HS-5 (cell line): Measurements from ENCODE around the gene TSPO2.
"Not testable (repeated sequence)": the region's sequence is repeated elsewhere in the genome, so short reads cannot be mapped to it uniquely, and the experiment has no call there.

Experiments used
- DNase-seq: peaks from one replicate; pipeline ENCODE4 v3.0.0-alpha.2; 2012; ENCODE audit warnings: low read depth

TSPO2 gene, protein sequence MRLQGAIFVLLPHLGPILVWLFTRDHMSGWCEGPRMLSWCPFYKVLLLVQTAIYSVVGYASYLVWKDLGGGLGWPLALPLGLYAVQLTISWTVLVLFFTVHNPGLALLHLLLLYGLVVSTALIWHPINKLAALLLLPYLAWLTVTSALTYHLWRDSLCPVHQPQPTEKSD

GRCh38 chr6:41042226-41043055 lies at the start of gene TSPO2:
Gene TSPO2 (plus strand): TSS chr6:41042467. CDS start chr6:41042986, 519 bp downstream.
- no peak for DNase-seq

DNA sequence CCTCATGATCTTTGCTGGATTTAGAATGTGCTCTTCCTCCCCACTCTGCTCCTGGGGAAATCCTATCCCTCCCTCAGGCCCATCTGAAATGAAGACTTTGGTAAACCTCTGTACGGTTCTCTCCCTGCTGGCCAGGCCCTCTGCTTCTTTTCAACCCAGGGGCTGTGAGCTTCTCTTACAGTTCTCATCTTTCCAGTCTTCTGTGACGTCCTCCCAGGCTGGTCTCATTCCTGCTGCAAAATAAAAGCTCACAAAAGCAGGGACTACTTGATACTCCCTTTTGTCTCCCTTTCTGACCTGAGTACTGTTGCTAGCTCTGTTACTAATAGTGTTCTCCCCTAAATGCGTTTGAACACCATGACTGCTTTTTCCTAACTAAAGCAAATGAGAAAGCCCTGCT lies 49.5 kb upstream of the TSPO2 start:
- no peak for DNase-seq

DNA sequence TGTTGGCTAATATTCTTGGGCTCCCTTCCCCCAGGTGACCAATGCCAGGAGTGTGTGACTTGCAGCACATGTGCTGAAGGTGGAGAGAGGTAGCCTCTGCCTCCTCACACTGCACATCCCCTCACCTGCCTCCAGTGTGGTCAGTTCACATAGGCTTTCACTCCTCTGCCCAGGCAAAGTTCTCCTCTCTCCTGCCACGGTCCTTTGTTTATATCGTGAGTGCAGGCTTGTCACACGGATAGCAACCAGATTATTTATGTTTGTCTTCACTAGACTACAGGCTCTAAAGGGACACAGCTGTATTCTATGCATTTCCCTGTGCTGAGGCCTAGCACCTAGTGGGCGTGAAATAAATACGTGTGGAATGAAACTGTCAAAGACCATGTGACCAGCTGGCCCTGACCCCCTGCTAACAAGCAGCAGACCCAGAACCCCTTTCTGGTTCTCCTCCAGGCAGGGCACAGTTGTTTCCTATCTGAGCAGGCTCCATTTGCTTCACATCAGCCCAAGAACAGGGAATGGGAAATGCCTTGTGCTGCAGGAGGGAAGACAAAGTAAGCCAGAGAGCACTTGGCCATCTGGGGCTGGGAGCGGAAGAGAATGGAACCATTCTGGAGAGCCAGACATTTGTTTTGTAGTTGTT lies 45.6 kb upstream of the TSPO2 start:
- DNase-seq = no peak

DNA sequence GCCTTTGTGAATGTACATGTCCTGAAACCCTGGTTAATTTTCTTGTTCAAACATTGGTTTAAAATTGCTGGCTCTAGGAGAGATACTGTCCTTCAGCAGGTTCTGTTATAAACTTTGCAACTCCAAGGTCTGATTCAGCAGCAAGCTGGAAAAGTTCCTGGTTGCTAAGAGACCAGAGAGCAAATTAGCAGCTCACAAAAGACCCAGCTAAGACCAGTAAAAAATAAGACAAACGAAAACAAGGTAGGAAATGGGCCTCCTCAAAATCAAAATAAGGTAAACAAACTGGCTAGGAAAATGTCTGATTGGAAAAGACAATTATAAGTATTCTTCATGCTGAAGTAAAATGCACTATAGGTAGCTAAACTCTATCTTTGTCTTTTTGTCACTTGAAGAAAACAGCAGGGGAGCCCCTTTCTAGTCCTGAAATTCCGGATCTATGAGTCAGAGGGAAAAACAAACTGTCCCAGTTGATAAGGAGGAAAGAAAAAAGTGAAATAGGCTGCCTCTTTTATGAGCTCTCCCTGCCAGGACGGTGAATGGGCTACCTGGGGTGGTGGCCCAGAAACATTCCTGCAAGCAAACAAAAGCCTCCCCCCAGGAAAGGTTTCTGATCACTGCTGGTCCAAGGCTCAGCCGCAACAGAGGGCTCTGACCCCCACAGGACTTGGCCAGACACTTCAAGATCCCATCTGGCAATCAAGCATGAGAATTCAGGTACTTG lies 44.9 kb upstream of the TSPO2 start:
- peak; percentile 46 for DNase-seq

DNA sequence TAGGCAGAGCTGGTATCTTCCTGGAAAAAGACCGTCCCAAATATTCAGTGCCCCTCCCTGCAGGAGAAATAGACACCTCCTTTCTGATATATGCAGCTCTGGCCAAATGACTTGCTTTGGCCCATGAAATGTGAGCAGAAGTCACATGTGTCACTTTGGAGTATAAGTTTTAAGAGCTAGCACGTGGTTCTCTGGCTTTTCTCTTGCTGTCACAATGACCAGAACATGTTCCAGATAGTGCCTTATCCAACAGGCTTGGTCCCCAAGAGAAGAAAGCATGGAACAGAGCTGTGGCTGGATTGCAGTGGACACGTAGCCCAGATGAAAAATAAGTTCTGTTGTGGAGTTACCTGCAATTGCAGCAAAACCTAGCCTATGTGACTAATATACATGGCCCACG lies 43.6 kb upstream of the TSPO2 start:
- DNase-seq = no peak

GRCh38 chr6:40999569-40999968 lies 42.7 kb upstream of the TSPO2 start:
- DNase-seq = no peak

DNA sequence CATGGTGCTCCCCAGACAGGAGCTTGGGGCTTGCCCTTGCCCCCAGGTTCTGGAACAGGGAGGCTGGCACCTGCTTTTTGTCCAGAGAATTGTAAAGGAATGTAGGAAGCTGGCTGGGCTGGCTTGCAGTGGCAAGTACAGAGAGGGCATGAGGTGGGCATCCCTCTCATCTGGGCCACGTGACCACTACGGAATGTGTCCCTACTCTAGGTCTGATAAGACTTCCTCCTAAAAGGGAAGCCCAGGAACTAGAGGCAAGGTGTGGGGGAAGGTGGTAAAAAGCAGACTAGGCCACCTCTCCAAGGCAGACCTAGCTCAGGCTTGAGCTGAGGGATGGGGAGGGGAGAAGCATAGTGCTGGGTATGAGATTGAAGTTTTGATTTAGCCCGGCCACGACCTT lies 42.0 kb upstream of the TSPO2 start:
- DNase-seq = no peak

DNA sequence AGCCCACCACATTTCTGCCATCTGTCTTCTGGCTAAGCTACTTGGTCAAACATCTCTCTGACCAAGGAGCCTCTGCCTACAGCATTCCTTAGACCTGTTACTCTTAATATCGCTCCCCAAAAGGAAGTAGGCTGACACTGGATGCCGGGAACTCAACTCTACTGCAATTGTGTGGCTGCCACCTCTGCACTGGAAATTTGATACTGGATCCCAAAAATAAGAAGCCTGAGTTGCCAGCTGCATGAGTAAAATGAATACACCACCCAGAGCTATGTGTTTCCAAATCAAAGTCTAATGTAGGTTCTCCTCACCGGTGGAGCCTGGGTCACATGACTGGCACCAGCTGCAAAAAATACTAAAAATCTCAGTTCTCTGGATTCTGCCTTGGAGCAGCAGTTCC lies 40.1 kb upstream of the TSPO2 start:
- DNase-seq = no peak

- not testable (repeated sequence) for DNase-seq
These were observed 36.0 kb upstream of the TSPO2 start for GRCh38 chr6:41006217-41006616.

- DNase-seq = not testable (repeated sequence)
These were observed 35.3 kb upstream of the TSPO2 start for GRCh38 chr6:41006980-41007379.

DNA sequence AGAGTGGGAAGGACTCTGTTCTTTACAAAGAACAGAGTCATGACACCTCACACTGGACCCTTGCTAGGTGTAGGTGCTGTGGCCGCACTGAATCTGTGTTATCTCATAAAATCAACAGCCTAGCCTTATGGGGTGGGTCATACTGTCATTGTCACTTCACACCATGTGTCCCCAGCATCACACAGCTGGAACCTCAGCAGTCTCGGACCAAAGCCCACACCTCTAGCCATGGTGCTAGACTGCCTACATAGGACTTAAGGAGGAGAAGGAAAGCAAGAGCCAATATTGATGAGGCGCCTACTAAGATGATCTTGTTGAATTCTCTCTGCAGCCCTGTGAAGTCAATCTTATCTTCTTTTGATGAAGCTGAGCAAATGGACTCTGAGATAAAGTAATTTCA lies 34.3 kb upstream of the TSPO2 start:
- no peak for DNase-seq

DNA sequence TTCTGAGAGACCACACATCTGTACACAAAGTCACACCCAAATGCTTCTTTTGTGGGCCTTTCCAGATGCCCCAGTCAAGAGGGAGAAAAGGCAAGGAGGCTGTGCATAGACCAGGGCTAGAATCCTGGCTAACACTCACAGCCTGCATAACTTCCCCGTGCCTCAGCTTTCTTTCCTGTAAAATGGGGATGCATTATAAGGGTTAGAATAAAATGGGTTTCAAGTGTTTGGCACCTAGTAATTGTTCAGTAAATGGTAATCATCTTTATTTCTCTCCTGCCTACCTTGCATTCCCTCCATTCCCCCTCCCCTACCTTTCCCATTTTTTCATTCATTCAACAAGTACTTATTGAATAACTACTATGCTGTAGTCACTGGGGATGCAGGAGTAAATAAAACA lies 32.6 kb upstream of the TSPO2 start:
- no peak for DNase-seq

- no peak for DNase-seq
These were observed 30.6 kb upstream of the TSPO2 start for GRCh38 chr6:41011673-41012072.

DNA sequence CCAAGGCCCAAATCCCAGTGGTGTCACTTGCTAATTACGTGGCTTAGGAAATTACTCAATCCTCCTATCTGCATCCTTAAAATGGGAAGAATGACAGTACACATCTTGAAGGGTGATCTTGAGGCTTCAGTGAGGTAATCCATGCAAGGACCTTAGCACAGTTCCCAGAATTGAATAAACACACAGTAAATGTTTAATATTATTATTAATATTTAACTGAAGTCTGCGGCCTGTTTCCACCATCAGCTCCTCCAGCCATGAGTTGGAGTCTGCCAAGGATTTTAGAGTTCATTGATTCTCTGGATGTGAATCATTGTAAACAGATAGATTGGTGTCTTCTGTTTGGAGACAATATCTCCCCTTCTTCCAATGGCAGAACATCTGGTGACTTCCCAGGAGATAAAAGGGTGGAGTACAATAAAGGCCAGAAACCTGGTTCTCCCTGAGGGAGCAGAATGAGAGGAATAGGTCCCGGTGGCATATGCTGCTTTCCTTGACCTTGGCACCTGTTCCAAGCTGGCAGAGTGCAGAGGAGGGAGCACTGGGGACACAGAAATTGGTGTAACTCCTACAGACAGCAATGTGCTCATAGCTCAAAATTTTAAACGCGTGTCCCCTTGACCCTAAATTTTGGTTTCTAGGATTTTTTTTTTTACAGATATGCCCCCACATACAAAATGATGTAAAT lies 28.7 kb upstream of the TSPO2 start:
- DNase-seq = no peak

DNA sequence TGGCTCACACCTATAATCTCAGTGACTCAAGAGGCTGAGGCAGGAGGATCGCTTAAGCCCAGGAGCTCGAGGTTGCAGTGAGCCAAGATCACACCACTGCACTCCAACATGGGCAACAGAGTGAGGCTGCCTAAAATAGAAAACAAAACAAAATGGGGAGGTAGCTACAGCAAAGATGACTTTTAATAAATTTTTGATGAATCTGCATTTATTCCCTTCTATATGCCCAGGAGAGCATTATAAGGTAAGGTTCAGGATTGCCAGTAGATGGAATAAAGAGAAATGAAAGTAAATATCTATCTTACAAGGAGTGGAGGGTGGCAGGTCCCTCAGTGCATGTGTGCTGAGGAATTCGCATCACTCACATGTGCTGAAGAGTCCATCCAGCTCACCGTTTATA lies 27.5 kb upstream of the TSPO2 start:
- DNase-seq = no peak

GRCh38 chr6:41015860-41016259 lies 26.4 kb upstream of the TSPO2 start:
- not testable (repeated sequence) for DNase-seq

DNA sequence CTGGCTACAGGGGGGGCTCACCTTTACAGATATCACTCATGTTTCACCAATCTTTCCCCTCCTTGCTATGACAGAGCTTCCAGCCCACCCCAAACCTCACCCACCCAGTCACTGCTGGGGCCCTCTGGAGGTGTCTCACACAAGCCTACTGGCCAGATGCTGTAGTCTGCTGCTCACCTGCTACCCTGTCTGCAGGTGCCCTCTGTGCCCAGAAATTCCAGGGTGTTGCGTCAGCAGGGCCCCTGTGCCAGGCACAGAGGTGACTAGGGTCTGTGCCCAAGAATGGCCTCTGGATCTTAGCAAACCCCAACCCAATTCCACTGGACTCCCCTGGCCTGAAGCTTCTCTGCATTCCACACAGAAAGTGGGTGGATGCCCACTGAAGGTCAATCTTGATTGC lies 24.6 kb upstream of the TSPO2 start:
- DNase-seq = no peak

GRCh38 chr6:41021832-41022231 lies 20.4 kb upstream of the TSPO2 start:
- peak; percentile 19 for DNase-seq

DNA sequence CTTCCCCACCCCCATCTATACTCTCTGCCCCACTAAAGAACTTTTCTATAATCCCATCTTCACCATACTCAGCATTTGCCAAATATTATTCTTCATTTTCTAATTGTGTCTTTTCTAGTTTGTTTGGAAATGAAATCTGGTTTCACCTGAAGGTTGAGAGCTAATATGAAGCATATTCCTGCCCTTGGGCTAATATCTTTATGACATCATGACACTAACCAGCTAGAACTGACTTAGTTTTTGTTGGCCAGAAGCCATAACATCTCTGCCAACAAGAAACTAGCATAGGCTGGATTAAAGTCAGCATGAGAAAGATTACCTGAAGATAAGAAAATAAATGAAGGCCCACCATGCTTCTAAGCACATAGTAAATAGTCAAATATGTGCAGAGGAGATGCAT lies 20.0 kb upstream of the TSPO2 start:
- no peak for DNase-seq

GRCh38 chr6:41023114-41023513 lies 19.2 kb upstream of the TSPO2 start:
- DNase-seq = no peak

GRCh38 chr6:41025966-41026530 lies 16.2 kb upstream of the TSPO2 start:
- DNase-seq = no peak

GRCh38 chr6:41027241-41027640 lies 15.0 kb upstream of the TSPO2 start:
- DNase-seq = no peak
